Testis (tissue), 2 donors: ENCODE results near the gene FOXR1.

Experiments
- POLR2A ChIP-seq: fragments of 450-650 bp; IDR thresholded peaks from one replicate; pipeline ENCODE4 v1.6.1; 2017; ENCODE audit warnings: antibody characterized with exemption, mild to moderate bottlenecking, moderate library complexity
- TF ChIP-seq, protein P1 (sequence below), 3 experiments: fragments of 450-650 bp in 2 of 3; fragments of 200-600 bp in 1 of 3; sonication (generic) in 1 of 3; IDR thresholded peaks; one replicate each; pipeline ENCODE4 v1.5.1; 2016 to 2019; ENCODE audit warnings: antibody characterized with exemption in 3 of 3, mild to moderate bottlenecking in 2 of 3, moderate library complexity in 1 of 3

DNA sequence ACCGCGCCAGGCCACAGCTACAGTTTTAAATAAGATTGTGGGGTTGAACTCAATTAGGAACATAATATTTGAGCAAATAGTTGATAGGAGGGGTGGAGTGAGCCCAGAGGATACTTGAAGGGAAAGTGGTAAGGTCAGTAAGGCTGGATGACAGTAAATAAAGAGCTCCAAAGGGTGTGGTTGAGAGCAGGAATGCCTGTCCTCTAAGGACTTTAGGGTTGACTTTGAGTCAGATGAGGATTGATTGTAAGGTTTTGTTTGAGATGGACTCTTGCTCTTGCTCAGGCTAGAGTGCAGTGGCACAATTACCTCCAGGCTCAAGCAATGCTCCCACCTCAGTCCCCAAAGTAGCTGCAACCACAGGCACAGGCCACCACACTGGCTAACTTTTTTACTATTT lies 2.4 kb downstream of the FOXR1 start:
- no peak for TF ChIP-seq POLR2A
- TF ChIP-seq, protein P1, sequence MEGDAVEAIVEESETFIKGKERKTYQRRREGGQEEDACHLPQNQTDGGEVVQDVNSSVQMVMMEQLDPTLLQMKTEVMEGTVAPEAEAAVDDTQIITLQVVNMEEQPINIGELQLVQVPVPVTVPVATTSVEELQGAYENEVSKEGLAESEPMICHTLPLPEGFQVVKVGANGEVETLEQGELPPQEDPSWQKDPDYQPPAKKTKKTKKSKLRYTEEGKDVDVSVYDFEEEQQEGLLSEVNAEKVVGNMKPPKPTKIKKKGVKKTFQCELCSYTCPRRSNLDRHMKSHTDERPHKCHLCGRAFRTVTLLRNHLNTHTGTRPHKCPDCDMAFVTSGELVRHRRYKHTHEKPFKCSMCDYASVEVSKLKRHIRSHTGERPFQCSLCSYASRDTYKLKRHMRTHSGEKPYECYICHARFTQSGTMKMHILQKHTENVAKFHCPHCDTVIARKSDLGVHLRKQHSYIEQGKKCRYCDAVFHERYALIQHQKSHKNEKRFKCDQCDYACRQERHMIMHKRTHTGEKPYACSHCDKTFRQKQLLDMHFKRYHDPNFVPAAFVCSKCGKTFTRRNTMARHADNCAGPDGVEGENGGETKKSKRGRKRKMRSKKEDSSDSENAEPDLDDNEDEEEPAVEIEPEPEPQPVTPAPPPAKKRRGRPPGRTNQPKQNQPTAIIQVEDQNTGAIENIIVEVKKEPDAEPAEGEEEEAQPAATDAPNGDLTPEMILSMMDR (IDR thresholded peaks at IDR 0.05), result no peak
